Activated naive CD8-positive, alpha-beta T cell treated with anti-CD3 and anti-CD28 coated beads, Interleukin-2, amount 10 ng/mL, durations not matched to agents 7 days and 5 days (primary cell): ENCODE measurements around the gene ZFY. TPM values are rescaled to one million over a fixed set of nuclear protein-coding genes. Genes with fewer than 3 reads are reported as not detected.
"Not testable (repeated sequence)": the region's sequence is repeated elsewhere in the genome, so short reads cannot be mapped to it uniquely, and the experiment has no call there.

Source experiments
- ATAC-seq: fragments of 150-1000 bp; cut with Tn5 transposase; one replicate; pipeline ENCODE4 v1.10.0; 2021; ENCODE audit warnings: low read depth, moderate library complexity
- POLR2A ChIA-PET: fragments of 350-600 bp; sonication (Branson Sonifier 250); formaldehyde crosslinking; loops from one replicate; lab custom pipeline; 2021; ENCODE audit warnings: antibody characterized with exemption; lab: Charles Lee
- DNase-seq: peaks from one replicate; pipeline ENCODE4 v3.0.0; 2021
- H3K27ac Mint-ChIP-seq: one replicate; pipeline ENCODE4 v1.8.0; 2022; ENCODE audit warnings: mild to moderate bottlenecking, mixed read lengths
- H3K27me3 Mint-ChIP-seq: one replicate; pipeline ENCODE4 v1.8.0; 2022; ENCODE audit warnings: mild to moderate bottlenecking, moderate library complexity, mixed read lengths
- H3K36me3 Mint-ChIP-seq: one replicate; pipeline ENCODE4 v1.8.0; 2021; ENCODE audit warnings: mild to moderate bottlenecking, mixed read lengths
- H3K4me1 Mint-ChIP-seq: one replicate; pipeline ENCODE4 v1.8.0; 2021; ENCODE audit warnings: mixed read lengths
- H3K4me3 Mint-ChIP-seq: one replicate; pipeline ENCODE4 v1.8.0; 2022; ENCODE audit warnings: mild to moderate bottlenecking, moderate library complexity, mixed read lengths
- H3K9me3 Mint-ChIP-seq: one replicate; pipeline ENCODE4 v1.8.0; 2021; ENCODE audit warnings: mixed read lengths
- total RNA-seq, 2 experiments: library from RNA; stranded (reverse); gene quantifications; one replicate each; pipeline ENCODE4 v1.2.3, GENCODE V29; 2021

The ZFY gene
- total RNA-seq, 2 experiments from 2014 or later, result 16.7 to 20.9 TPM

DNA sequence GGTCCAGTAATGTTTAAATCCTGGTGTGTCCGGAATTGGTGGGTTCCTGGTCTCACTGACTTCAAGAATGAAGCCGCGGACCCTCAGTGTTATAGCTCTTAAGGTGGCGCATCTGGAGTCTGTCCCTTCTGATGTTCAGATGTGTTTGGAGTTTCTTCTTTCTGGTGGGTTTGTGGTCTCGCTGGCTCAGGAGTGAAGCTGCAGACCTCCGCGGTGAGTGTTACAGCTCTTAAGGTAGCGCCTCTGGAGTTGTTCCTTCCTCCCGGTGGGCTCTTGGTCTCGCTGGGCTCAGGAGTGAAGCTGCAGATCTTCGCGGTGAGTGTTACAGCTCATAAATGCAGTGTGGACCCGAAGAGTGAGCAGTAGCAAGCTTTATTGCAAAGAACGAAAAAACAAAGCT lies 62.2 kb downstream of the ZFY start:
- H3K27me3 Mint-ChIP-seq, POLR2A ChIA-PET: not testable (repeated sequence)

GRCh38 chrY:3002190-3002589 lies 67.0 kb downstream of the ZFY start:
- peak overlapping the region; percentile 88 for H3K4me3 Mint-ChIP-seq
- H3K27ac Mint-ChIP-seq, result peak overlapping the region; percentile 88
- no peak for DNase-seq
- no peaks in the 10 kb centered on the region for H3K27me3 Mint-ChIP-seq
- H3K4me1 Mint-ChIP-seq, result peaks cover 35% of the 10 kb centered on the region
- no peak for ATAC-seq
- H3K36me3 Mint-ChIP-seq, result peaks cover 9% of the 10 kb centered on the region
- POLR2A ChIA-PET, result interaction anchor here (0.9 to 2.0 kb wide), 2 partner anchors 65 to 67 kb away, joined by 3 to 6 read pairs; partner anchors contain the start of gene ZFY
- no peaks in the 10 kb centered on the region for H3K9me3 Mint-ChIP-seq

More for the DNA sequence above, 62.2 kb downstream of the ZFY start:
- Mint-ChIP-seq H3K4me1 (peaks cover 14% of the 10 kb centered on the region), H3K4me3 (peak overlapping the region; percentile 35)
- DNase-seq, H3K36me3 Mint-ChIP-seq, H3K27ac Mint-ChIP-seq, ATAC-seq, H3K9me3 Mint-ChIP-seq: not testable (repeated sequence)

- Mint-ChIP-seq H3K27ac (peak overlapping the region; percentile 88), H3K9me3 (no peaks in the 10 kb centered on the region), H3K36me3 (peaks cover 9% of the 10 kb centered on the region), H3K27me3 (no peaks in the 10 kb centered on the region), H3K4me1 (peaks cover 32% of the 10 kb centered on the region), H3K4me3 (peak overlapping the region; percentile 88)
- ATAC-seq (peak; percentile 41), DNase-seq (peak; percentile 37)
- POLR2A ChIA-PET, result interaction anchor here (0.6 to 2.0 kb wide), 3 partner anchors 26 to 68 kb away, joined by 3 to 6 read pairs (median 3); partner anchors contain the start of gene ZFY
Observed at GRCh38 chrY:3002680-3003515, 67.7 kb downstream of the ZFY start.

GRCh38 chrY:3003516-3003830 lies 68.3 kb downstream of the ZFY start:
- POLR2A ChIA-PET, result interaction anchor here (0.6 to 2.0 kb wide), 3 partner anchors 27 to 67 kb away, joined by 3 to 6 read pairs (median 3); no protein-coding TSS in a partner anchor
- H3K4me3 Mint-ChIP-seq, result peak overlapping the region; percentile 88
- no peaks in the 10 kb centered on the region for H3K9me3 Mint-ChIP-seq
- H3K27ac Mint-ChIP-seq, result peak overlapping the region; percentile 88
- no peaks in the 10 kb centered on the region for H3K27me3 Mint-ChIP-seq
- DNase-seq (no peak), ATAC-seq (peak; percentile 50)
- H3K36me3 Mint-ChIP-seq, result peaks cover 9% of the 10 kb centered on the region
- H3K4me1 Mint-ChIP-seq, result peaks cover 34% of the 10 kb centered on the region

GRCh38 chrY:3003846-3004245 lies 68.7 kb downstream of the ZFY start:
- peak; percentile 36 for DNase-seq
- Mint-ChIP-seq H3K27me3 (no peaks in the 10 kb centered on the region), H3K36me3 (peaks cover 9% of the 10 kb centered on the region), H3K9me3 (no peaks in the 10 kb centered on the region), H3K4me1 (peaks cover 34% of the 10 kb centered on the region), H3K27ac (peak overlapping the region; percentile 88), H3K4me3 (peak overlapping the region; percentile 88)
- peak; percentile 78 for ATAC-seq
- POLR2A ChIA-PET, result interaction anchor here (0.6 to 1.2 kb wide), 3 partner anchors 27 to 69 kb away, joined by 3 read pairs; partner anchors contain the start of gene ZFY

- H3K9me3 Mint-ChIP-seq, H3K27me3 Mint-ChIP-seq, ATAC-seq, POLR2A ChIA-PET, H3K27ac Mint-ChIP-seq, DNase-seq, H3K36me3 Mint-ChIP-seq: not testable (repeated sequence)
- H3K4me1 Mint-ChIP-seq, result peaks cover 30% of the 10 kb centered on the region
- peak overlapping the region; percentile 30 for H3K4me3 Mint-ChIP-seq
Observed at GRCh38 chrY:3006031-3006430, 70.8 kb downstream of the ZFY start.

GRCh38 chrY:3007967-3008366 lies 72.8 kb downstream of the ZFY start:
- Mint-ChIP-seq H3K9me3 (no peaks in the 10 kb centered on the region), H3K36me3 (peaks cover 14% of the 10 kb centered on the region), H3K4me3 (no peak overlapping the region), H3K27me3 (no peaks in the 10 kb centered on the region), H3K27ac (no peak overlapping the region), H3K4me1 (peaks cover 18% of the 10 kb centered on the region)
- POLR2A ChIA-PET, result no interaction called here
- ATAC-seq, result no peak
- DNase-seq, result no peak

DNA sequence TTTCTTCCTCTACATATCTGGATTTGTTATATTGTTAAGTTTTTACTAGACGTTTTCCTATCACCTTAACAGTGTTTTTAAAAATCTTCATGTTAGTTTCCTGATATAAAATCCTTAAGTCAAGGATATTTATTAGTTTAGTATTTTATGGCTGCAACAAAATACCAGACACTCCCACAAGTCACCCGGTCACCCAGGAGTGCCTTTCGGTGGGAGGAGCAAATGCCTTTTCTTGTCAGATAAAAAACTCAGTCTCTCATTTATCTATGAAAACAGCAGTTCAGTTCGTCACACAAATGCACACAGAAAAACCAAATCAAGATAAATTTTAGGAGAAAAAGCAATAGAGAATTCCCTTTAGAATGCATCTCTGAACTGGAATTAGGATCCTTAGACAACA lies 77.0 kb downstream of the ZFY start:
- DNase-seq, result no peak
- ATAC-seq, result no peak
- Mint-ChIP-seq H3K36me3 (peaks cover 23% of the 10 kb centered on the region), H3K27me3 (no peaks in the 10 kb centered on the region), H3K4me3 (no peak overlapping the region), H3K27ac (no peak overlapping the region), H3K9me3 (no peaks in the 10 kb centered on the region), H3K4me1 (peaks cover 6% of the 10 kb centered on the region)
- POLR2A ChIA-PET, result no interaction called here

- no peak for ATAC-seq
- H3K4me1 Mint-ChIP-seq, result peaks cover 4% of the 10 kb centered on the region
- peaks cover 23% of the 10 kb centered on the region for H3K36me3 Mint-ChIP-seq
- no peak overlapping the region for H3K4me3 Mint-ChIP-seq
- H3K27me3 Mint-ChIP-seq, result no peaks in the 10 kb centered on the region
- H3K27ac Mint-ChIP-seq, result no peak overlapping the region
- no peaks in the 10 kb centered on the region for H3K9me3 Mint-ChIP-seq
- DNase-seq, result no peak
- POLR2A ChIA-PET, result no interaction called here
Observed at GRCh38 chrY:3016594-3016993, 81.4 kb downstream of the ZFY start.

DNA sequence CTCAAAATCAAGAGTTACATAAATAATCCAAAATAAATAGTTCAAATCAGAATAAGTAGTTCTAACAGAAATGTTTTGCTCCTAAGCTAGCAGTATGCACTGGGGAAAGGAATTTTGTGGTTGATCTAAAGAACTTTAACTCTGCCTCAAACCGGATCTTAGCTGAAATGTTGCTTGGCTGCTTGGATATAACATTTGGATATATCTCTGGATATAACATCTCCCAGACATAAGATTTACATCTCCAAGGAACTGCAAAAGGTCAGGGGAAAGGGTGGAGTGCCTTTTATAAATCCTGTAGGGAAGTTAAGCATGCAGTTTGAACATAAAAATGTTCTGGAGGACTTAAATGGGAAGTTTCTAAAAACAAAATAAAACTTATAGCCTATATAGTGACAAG lies 83.4 kb downstream of the ZFY start:
- Mint-ChIP-seq H3K4me1 (peaks cover 4% of the 10 kb centered on the region), H3K27ac (no peak overlapping the region)
- POLR2A ChIA-PET, result no interaction called here

GRCh38 chrY:3019584-3019983 lies 84.4 kb downstream of the ZFY start:
- H3K27ac Mint-ChIP-seq, result no peak overlapping the region
- POLR2A ChIA-PET, result no interaction called here

More for the DNA sequence above, 83.4 kb downstream of the ZFY start:
- Mint-ChIP-seq H3K36me3 (peaks cover 17% of the 10 kb centered on the region), H3K9me3 (no peaks in the 10 kb centered on the region), H3K27me3 (no peaks in the 10 kb centered on the region), H3K4me3 (no peak overlapping the region)
- DNase-seq (no peak), ATAC-seq (no peak)

DNA sequence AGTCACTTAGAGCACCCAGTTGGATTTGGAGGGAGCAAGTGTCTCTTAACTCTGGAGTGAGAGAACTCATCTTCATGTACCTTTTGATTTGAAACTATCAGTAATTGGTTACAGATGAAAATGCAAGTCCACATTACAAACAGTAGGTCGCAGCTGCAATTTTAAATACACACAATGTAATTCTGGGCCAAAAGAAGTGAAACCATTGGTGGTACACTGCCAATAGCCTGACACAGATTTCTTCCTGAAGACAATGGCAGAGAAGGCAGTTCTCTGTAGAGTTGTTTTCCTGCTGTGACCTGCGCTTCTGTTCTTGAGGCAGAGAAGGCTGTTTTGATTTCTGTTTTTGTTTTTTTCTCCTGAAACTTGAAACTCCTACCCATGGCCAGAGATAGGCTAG lies 86.0 kb downstream of the ZFY start:
- no peak for DNase-seq
- ATAC-seq, result no peak
- no peaks in the 10 kb centered on the region for H3K9me3 Mint-ChIP-seq
- peaks cover 12% of the 10 kb centered on the region for H3K36me3 Mint-ChIP-seq
- no peaks in the 10 kb centered on the region for H3K27me3 Mint-ChIP-seq
- H3K27ac Mint-ChIP-seq, result no peak overlapping the region
- no peak overlapping the region for H3K4me3 Mint-ChIP-seq
- POLR2A ChIA-PET, result no interaction called here
- peaks cover 4% of the 10 kb centered on the region for H3K4me1 Mint-ChIP-seq

More at GRCh38 chrY:3019584-3019983, 84.4 kb downstream of the ZFY start:
- no peaks in the 10 kb centered on the region for H3K9me3 Mint-ChIP-seq
- no peak overlapping the region for H3K4me3 Mint-ChIP-seq
- peaks cover 4% of the 10 kb centered on the region for H3K4me1 Mint-ChIP-seq
- H3K27me3 Mint-ChIP-seq, result no peaks in the 10 kb centered on the region
- peaks cover 15% of the 10 kb centered on the region for H3K36me3 Mint-ChIP-seq
- ATAC-seq (no peak), DNase-seq (no peak)

GRCh38 chrY:3023606-3024005 lies 88.4 kb downstream of the ZFY start:
- no peak overlapping the region for H3K4me3 Mint-ChIP-seq
- POLR2A ChIA-PET, result no interaction called here
- H3K9me3 Mint-ChIP-seq, result no peaks in the 10 kb centered on the region
- DNase-seq (no peak), ATAC-seq (no peak)
- H3K27me3 Mint-ChIP-seq, result no peaks in the 10 kb centered on the region
- no peaks in the 10 kb centered on the region for H3K4me1 Mint-ChIP-seq
- H3K27ac Mint-ChIP-seq, result no peak overlapping the region
- H3K36me3 Mint-ChIP-seq, result peaks cover 12% of the 10 kb centered on the region

DNA sequence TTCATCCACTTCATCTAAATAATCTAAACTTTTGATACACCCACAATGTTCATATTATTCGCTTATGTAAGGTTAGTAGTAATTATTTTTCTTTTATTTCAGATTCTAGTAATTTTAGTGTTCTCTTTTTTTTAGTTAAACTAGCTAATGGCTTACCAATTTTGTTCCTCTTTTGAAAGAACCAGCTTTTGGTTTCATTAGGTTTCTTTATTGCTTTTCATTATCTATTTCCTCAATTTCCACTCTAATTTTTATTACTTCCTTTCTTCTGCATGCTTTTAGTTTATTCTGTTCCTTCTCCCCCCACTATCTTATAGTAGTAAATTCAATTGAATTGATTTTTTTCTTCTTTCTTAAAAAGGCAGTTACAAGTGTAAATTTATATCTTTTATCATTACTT lies 90.2 kb downstream of the ZFY start:
- Mint-ChIP-seq H3K36me3 (peaks cover 11% of the 10 kb centered on the region), H3K4me3 (no peak overlapping the region), H3K27me3 (no peaks in the 10 kb centered on the region), H3K27ac (no peak overlapping the region), H3K4me1 (no peaks in the 10 kb centered on the region), H3K9me3 (peaks cover 3% of the 10 kb centered on the region)
- no peak for DNase-seq
- ATAC-seq, result no peak
- POLR2A ChIA-PET, result no interaction called here
